GM12873 (cell line): ENCODE data around the gene DCLRE1B.

Source experiments
- TF ChIP-seq, protein P1 (sequence below): IDR thresholded peaks from 2 replicates; pipeline ENCODE4 v1.5.1; 2012; ENCODE audit warnings: low read depth, mild to moderate bottlenecking, moderate library complexity, low read length, control low read depth; ENCODE audit not compliant: insufficient read depth; ENCODE audit errors: missing control alignments

The DCLRE1B gene

DNA sequence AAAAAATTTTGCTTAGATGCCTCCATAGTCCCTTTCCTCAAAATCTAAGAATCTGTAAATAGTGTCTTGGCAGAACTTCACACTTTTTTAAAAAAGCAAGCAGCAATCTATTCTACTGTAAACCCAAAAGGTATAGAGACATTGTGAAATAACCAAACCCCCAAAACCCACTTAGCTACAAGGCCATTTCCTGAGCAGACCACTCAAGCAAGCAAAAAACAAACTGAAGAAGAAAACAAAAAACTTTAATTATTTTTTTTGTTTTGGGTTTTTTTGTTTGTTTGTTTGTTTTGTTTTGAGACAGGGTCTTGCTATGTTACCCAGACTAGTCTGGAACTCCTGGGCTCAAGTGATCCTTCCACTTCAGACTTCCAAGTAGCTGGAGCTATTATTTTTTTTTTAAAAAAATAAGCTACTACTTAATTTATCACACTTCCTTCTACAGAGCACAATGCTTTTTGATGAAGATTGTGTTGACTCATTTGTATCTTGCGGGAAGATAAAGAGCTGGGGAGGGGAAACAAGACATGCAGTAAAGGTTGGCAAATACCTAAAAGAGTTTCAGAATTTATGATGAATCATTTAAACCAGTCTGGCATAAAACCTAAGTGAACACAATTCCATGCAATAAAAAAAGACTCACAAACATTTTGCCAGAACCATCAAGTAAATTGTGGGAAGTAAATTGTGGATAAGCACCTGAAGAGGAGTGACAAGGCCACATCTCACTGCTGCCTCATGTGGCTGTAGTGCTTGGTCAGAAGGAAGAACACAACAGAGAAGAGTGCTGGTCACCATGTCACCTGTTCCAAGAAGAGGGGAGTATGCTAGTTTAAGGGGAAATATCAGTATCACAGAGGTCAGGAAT lies 30.9 kb upstream of the DCLRE1B start:
- TF ChIP-seq, protein P1, sequence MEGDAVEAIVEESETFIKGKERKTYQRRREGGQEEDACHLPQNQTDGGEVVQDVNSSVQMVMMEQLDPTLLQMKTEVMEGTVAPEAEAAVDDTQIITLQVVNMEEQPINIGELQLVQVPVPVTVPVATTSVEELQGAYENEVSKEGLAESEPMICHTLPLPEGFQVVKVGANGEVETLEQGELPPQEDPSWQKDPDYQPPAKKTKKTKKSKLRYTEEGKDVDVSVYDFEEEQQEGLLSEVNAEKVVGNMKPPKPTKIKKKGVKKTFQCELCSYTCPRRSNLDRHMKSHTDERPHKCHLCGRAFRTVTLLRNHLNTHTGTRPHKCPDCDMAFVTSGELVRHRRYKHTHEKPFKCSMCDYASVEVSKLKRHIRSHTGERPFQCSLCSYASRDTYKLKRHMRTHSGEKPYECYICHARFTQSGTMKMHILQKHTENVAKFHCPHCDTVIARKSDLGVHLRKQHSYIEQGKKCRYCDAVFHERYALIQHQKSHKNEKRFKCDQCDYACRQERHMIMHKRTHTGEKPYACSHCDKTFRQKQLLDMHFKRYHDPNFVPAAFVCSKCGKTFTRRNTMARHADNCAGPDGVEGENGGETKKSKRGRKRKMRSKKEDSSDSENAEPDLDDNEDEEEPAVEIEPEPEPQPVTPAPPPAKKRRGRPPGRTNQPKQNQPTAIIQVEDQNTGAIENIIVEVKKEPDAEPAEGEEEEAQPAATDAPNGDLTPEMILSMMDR = peak; percentile 73

DNA sequence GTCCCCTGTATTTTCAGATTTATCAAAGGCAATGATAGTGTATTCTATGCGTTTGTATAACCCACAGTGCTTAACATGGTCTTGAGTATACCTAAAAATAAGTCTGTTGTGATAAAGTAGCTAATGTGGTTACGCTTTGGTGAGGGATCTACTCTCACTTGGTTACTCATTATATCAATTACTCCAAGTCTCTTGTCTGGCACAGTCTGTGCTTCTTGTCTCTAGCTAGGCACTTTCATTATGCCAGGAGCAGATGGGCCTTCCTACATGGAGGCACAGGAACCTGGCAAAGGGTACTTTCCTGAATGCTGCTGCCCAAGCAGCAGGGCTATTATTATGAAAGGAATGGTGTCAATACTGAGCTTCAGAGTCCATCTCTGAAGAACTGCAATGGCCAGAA lies 29.4 kb upstream of the DCLRE1B start:
- TF ChIP-seq, protein P1 = no peak

DNA sequence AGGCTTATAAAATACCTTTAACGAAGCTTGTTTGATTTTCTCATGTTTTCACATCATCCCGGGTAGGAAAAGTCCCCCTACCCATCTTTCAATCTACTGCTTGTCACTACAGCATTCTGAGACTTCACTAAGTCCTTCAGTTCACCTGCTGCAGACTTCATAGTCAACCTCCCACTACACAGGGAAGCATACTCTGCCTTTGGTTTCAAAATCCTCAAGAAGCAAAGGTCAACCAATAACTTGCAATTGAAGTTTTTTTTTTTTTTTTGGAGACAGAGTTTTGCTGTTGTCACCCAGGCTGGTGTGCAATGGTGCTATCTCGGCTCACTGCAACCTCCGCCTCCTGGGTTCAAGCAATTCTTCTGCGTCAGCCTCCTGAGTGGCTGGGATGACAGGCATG lies 28.9 kb upstream of the DCLRE1B start:
- TF ChIP-seq, protein P1 = no peak

DNA sequence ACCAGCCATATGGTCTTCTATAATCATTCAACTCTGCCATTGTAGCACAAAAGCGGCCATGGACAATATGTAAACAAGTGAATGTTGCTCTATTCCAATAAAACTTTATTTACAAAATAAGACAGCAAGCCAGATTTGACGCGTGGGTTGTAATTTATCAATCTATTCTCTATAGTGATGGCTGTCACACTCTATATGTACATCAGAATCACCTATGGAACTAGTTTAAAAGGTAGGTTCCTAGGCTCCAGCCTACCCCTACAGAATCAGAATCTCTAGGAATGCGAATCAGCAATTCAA lies 25.4 kb upstream of the DCLRE1B start:
- TF ChIP-seq, protein P1 = no peak

DNA sequence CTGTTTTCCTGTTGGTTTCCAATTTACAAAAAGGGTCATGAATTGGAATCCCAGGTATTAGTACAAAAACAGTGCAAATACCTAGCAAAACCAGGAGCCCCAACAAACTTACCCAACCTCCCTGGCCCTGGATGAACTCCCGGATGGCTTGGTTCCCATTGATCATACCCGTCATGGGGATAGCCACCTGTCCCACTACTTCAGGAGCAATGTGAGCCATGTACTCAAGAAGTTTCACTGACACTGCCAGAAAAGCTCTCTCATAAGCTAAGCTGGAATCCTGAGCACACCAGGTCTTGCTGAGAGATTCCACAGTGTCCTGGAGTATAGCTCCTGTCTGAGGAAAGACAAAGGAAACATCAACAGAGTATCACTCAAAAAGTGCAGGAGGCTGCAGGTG lies 23.5 kb upstream of the DCLRE1B start:
- TF ChIP-seq, protein P1 = no peak

DNA sequence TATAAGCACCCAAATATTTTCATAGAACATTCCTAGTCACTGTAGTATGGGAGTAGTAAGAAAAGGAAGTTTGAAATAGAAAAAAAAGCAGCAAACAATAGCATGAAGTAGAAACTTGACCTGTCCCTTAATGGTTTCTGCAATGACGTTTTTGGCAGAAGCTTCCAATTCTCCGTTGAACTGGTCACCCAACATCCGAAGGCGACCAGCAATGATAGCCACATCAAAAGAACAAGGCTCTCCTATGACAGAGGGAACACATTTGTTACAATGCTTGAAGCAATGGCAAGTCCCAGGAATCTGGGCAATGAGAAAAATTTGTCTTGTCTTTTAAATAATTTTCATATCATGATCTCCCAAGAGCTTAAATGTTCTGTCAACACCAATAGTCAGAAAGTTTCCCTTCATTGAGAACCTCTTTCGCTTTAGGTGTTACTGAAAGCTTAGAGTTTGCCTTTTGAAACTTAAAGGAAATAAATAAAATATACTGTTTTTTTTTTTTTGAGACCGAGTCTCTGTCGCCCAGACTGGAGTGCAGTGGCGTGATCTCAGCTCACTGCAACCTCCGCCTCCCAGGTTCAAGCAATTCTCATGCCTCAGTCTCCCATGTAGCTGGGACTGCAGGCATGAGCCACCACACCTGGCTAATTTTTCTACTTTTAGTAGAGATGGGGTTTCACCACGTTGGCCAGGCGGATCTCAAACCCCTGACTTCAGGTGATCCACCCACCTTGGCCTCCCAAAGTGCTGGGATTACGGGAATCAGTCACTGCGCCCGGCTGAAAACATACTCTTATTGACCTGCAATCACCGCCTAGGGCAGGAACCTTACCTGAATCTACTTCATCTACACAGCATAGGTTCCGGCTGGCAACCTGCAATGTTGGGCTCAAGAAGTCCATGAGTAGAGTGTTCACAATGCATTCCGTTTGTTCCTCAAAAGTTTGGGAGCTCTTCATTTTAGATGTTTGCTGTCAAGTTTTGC lies 18.4 kb upstream of the DCLRE1B start:
- TF ChIP-seq, protein P1 = no peak
